GM18858 (cell line): ENCODE data around the gene CRELD2.
A peak's percentile ranks its signal among the peaks of the same experiment; 100 is the strongest.

Experiments used
- ATAC-seq: cut with Tn5 transposase; IDR thresholded peaks from one replicate; pipeline ENCODE4 v1.9.1; 2021; ENCODE audit not compliant: unreplicated experiment

The CRELD2 gene

GRCh38 chr22:49917974-49918910 lies at the start of gene CRELD2, which contains the start of gene ALG12:
CRELD2 (plus strand) TSS chr22:49918634; CDS start chr22:49918770, 136 bp downstream.
ALG12 (minus strand) TSS chr22:49918438; CDS start chr22:49913765, 4,673 bp downstream.
- peak; percentile 65 for ATAC-seq

GRCh38 chr22:49869086-49869830 lies 49.2 kb upstream of the CRELD2 start:
- no peak for ATAC-seq

GRCh38 chr22:49869845-49870712 lies 48.4 kb upstream of the CRELD2 start:
- ATAC-seq: no peak

GRCh38 chr22:49871482-49871881 lies 47.0 kb upstream of the CRELD2 start:
- no peak for ATAC-seq

- no peak for ATAC-seq
Measured at GRCh38 chr22:49872347-49872746, 46.1 kb upstream of the CRELD2 start.

- no peak for ATAC-seq
Measured at GRCh38 chr22:49873228-49873940, 45.0 kb upstream of the CRELD2 start.

- no peak for ATAC-seq
Measured at GRCh38 chr22:49877642-49878041, 40.8 kb upstream of the CRELD2 start.

GRCh38 chr22:49878206-49878605 lies 40.2 kb upstream of the CRELD2 start:
- no peak for ATAC-seq

GRCh38 chr22:49879871-49880270 lies 38.6 kb upstream of the CRELD2 start:
- ATAC-seq: no peak

- no peak for ATAC-seq
Measured at GRCh38 chr22:49880281-49880680, 38.2 kb upstream of the CRELD2 start.

- no peak for ATAC-seq
Measured at GRCh38 chr22:49881856-49882255, 36.6 kb upstream of the CRELD2 start.

GRCh38 chr22:49882519-49883293 lies 35.7 kb upstream of the CRELD2 start:
- no peak for ATAC-seq

GRCh38 chr22:49883294-49883640 lies 35.2 kb upstream of the CRELD2 start:
- no peak for ATAC-seq

GRCh38 chr22:49884075-49884474 lies 34.4 kb upstream of the CRELD2 start:
- ATAC-seq: no peak

- ATAC-seq: no peak
Measured at GRCh38 chr22:49884503-49885260, 33.8 kb upstream of the CRELD2 start.

GRCh38 chr22:49885281-49885680 lies 33.2 kb upstream of the CRELD2 start:
- ATAC-seq: no peak

- no peak for ATAC-seq
Measured at GRCh38 chr22:49885881-49886280, 32.6 kb upstream of the CRELD2 start.

- no peak for ATAC-seq
Measured at GRCh38 chr22:49886346-49887063, 31.9 kb upstream of the CRELD2 start.
